GM23338 (cell line): Measurements from ENCODE around the gene EVC2. TPM values are rescaled to one million over a fixed set of nuclear protein-coding genes. Genes with fewer than 3 reads are reported as not detected.

ENCODE experiments used
- ATAC-seq: fragments of 200-7000 bp; cut with Tn5 transposase; 3 replicates; pipeline ENCODE4 v1.9.1; 2020
- DNase-seq: peaks from one replicate; pipeline ENCODE4 v3.0.0-alpha.2; 2015; ENCODE audit warnings: low spot score
- H2AFZ ChIP-seq: fragments of 200-600 bp; sonication (generic); 2 replicates; pipeline ENCODE4 v1.8.0; 2016; ENCODE audit warnings: antibody characterized with exemption, mild to moderate bottlenecking, moderate library complexity
- H3F3A ChIP-seq: fragments of 200-600 bp; sonication (generic); replicated peaks from 2 replicates; pipeline ENCODE4 v1.8.0; 2017; ENCODE audit warnings: antibody characterized with exemption, mixed run types, low read depth
- H3K27ac ChIP-seq: fragments of 200-600 bp; sonication (generic); 2 replicates; pipeline ENCODE4 v1.6.1; 2016; ENCODE audit warnings: low read depth
- H3K27me3 ChIP-seq: fragments of 200-600 bp; sonication (generic); 2 replicates; pipeline ENCODE4 v1.8.0; 2016; ENCODE audit warnings: mild to moderate bottlenecking, mixed run types, moderate library complexity; ENCODE audit not compliant: insufficient read depth
- H3K36me3 ChIP-seq: fragments of 200-600 bp; sonication (generic); 2 replicates; pipeline ENCODE4 v1.8.0; 2016; ENCODE audit warnings: mild to moderate bottlenecking; ENCODE audit not compliant: insufficient read depth
- H3K4me1 ChIP-seq: fragments of 200-600 bp; sonication (generic); 2 replicates; pipeline ENCODE4 v1.8.0; 2016; ENCODE audit warnings: mild to moderate bottlenecking, moderate library complexity; ENCODE audit not compliant: insufficient read depth
- H3K4me2 ChIP-seq: fragments of 200-600 bp; sonication (generic); 2 replicates; pipeline ENCODE4 v1.7.1; 2017; ENCODE audit warnings: mixed run types
- H3K4me3 ChIP-seq: fragments of 200-600 bp; sonication (generic); 2 replicates; pipeline ENCODE4 v1.6.1; 2016; ENCODE audit warnings: mixed run types
- H3K79me2 ChIP-seq: fragments of 200-600 bp; sonication (generic); replicated peaks from 2 replicates; pipeline ENCODE4 v1.8.0; 2017; ENCODE audit warnings: mild to moderate bottlenecking; ENCODE audit not compliant: insufficient read depth
- H3K9me2 ChIP-seq: fragments of 200-600 bp; sonication (generic); 2 replicates; pipeline ENCODE4 v1.8.0; 2017; ENCODE audit not compliant: insufficient read depth
- H4K20me1 ChIP-seq: fragments of 200-600 bp; sonication (generic); replicated peaks from 2 replicates; pipeline ENCODE4 v1.8.0; 2017; ENCODE audit warnings: mild to moderate bottlenecking; ENCODE audit not compliant: insufficient read depth
- H3K27ac Mint-ChIP-seq: 2 replicates; pipeline ENCODE4 v1.8.0; 2020; ENCODE audit warnings: inconsistent platforms, mild to moderate bottlenecking, moderate library complexity, mixed read lengths
- H3K27me3 Mint-ChIP-seq: 3 replicates; pipeline ENCODE4 v1.8.0; 2022; ENCODE audit warnings: low read depth, mild to moderate bottlenecking, moderate library complexity, mixed read lengths, inconsistent platforms; ENCODE audit not compliant: insufficient read depth, poor library complexity
- H3K36me3 Mint-ChIP-seq: 3 replicates; pipeline ENCODE4 v1.8.0; 2021; ENCODE audit warnings: low read depth, mild to moderate bottlenecking, inconsistent platforms, moderate library complexity, mixed read lengths
- H3K4me1 Mint-ChIP-seq: 3 replicates; pipeline ENCODE4 v1.8.0; 2020; ENCODE audit warnings: mild to moderate bottlenecking, inconsistent platforms, mixed read lengths
- H3K4me3 Mint-ChIP-seq: 3 replicates; pipeline ENCODE4 v1.8.0; 2021; ENCODE audit warnings: moderate library complexity, mild to moderate bottlenecking, inconsistent platforms, mixed read lengths
- H3K9me3 Mint-ChIP-seq: 3 replicates; pipeline ENCODE4 v1.8.0; 2020; ENCODE audit warnings: moderate library complexity, mild to moderate bottlenecking, inconsistent platforms, mixed read lengths
- CREB1 ChIP-seq: fragments of 250-450 bp; sonication (Bioruptor Pico); IDR thresholded peaks from 2 replicates; pipeline ENCODE4 v1.5.0; 2020; ENCODE audit warnings: low read depth, mild to moderate bottlenecking, moderate library complexity
- EZH2phosphoT487 ChIP-seq: fragments of 200-600 bp; sonication (generic); IDR thresholded peaks from one replicate; pipeline ENCODE4 v1.8.1; 2018; ENCODE audit warnings: antibody characterized with exemption; ENCODE audit not compliant: unreplicated experiment
- POLR2AphosphoS5 ChIP-seq: IDR thresholded peaks from 2 replicates; pipeline ENCODE4 v1.6.1; 2016; ENCODE audit warnings: antibody characterized with exemption, low read depth
- STAT1 ChIP-seq: IDR thresholded peaks from one replicate; pipeline ENCODE4 v1.6.1; 2016; ENCODE audit warnings: antibody characterized with exemption; ENCODE audit not compliant: unreplicated experiment
- ZNF331 ChIP-seq: fragments of 250-450 bp; sonication (Bioruptor Pico); IDR thresholded peaks from 2 replicates; pipeline ENCODE4 v1.5.0; 2020; ENCODE audit warnings: low read depth, mild to moderate bottlenecking, moderate library complexity
- ZNF462 ChIP-seq: fragments of 250-450 bp; sonication (Bioruptor Pico); IDR thresholded peaks from 2 replicates; pipeline ENCODE4 v1.5.0; 2020; ENCODE audit warnings: mild to moderate bottlenecking, moderate library complexity
- long read RNA-seq: library from polyadenylated mRNA; unstranded; transcript quantifications from one replicate; pipeline ENCODE4 v2.0.0, GENCODE V29; 2020; ENCODE audit not compliant: unreplicated experiment
- polyA plus RNA-seq: library from polyadenylated mRNA; unstranded; fragments of >200 nt; fragmentation: Nextera tagmentation; extraction: Ambion mirVana; gene quantifications from 2 replicates; pipeline ENCODE4 v1.2.1, GENCODE V29; 2016
- total RNA-seq: library from RNA; depleted of rRNA; stranded (reverse); fragments of >200 nt; shearing (Covaris generic); gene quantifications from 2 replicates; pipeline ENCODE4 v1.2.3, GENCODE V29; 2014; rRNA removed
- TF ChIP-seq, protein P1 (sequence below): IDR thresholded peaks from one replicate; pipeline ENCODE4 v1.6.1; 2018; ENCODE audit warnings: antibody characterized with exemption; ENCODE audit not compliant: unreplicated experiment

EVC2 gene
- total RNA-seq (6.8 and 11.5 TPM in 2 replicates), polyA plus RNA-seq (3.4 TPM in 2 replicates)
- long read RNA-seq, partial matches to known transcripts, result 0 of 1 reads
- long read RNA-seq, other reads (novel, unspliced or antisense), result 1 of 1 reads

DNA sequence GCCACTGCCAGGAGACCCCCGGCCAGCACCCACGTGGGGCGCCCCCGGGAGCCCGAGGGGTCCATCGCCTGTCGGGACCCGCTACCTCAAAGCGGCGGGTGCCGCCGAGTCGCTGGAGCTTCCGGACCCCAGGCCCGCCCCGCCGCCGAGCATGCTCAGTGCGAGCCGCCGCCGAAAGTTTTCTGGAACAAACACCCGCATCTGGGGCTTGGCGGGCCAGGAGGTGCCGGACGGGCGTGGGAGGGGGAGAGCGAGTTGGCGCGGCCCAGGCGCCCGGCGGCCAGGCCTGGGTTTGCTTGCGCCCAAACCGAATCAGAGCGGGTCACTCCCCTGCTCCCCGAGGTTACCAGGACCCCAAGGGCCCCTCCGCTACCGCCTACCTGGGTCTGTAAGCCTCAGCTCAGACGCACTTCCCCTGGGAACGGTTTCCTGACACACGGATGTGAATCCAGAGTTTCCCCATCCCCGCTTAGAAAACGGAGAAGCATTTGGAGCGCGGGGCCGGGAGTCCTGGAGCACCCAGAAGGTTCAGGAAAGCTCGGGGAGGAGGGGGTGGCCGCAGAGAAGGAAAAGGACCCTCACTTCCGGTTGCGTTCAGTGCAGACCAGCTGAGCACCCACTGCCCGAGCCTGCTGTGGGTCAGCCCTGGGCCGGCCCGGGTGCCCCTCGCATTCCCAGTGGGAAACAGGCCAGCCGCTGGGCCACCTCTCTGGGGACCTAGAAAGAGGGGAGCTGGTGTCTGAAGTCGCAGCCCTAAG, at the start of gene EVC2:
TSS of gene EVC2 (minus strand) at position 111 of the 758 bp plus-strand sequence. CDS start at position 65, 46 bp downstream.
- peak; percentile 79 for DNase-seq
- ATAC-seq, result peak; percentile 60
- peak within 1 kb of the TSS; percentile 88 for H3K4me2 ChIP-seq
- Mint-ChIP-seq H3K27ac (no peak within 1 kb of the TSS), H3K4me1 (peaks cover 25% of the 10 kb centered on the region), H3K4me3 (peak within 1 kb of the TSS; percentile 82), H3K36me3 (peaks cover 18% of the 10 kb centered on the region), H3K9me3 (peaks cover 16% of the 10 kb centered on the region), H3K27me3 (peaks cover 36% of the 10 kb centered on the region)
- H3K79me2 ChIP-seq, result no peaks in the 10 kb centered on the region; the same call in 1 of the 2 replicates
- 0 out of 2 replicates have a peak, but pooled peaks have one; percentile 26 for TF ChIP-seq POLR2AphosphoS5
- TF ChIP-seq, protein P1, sequence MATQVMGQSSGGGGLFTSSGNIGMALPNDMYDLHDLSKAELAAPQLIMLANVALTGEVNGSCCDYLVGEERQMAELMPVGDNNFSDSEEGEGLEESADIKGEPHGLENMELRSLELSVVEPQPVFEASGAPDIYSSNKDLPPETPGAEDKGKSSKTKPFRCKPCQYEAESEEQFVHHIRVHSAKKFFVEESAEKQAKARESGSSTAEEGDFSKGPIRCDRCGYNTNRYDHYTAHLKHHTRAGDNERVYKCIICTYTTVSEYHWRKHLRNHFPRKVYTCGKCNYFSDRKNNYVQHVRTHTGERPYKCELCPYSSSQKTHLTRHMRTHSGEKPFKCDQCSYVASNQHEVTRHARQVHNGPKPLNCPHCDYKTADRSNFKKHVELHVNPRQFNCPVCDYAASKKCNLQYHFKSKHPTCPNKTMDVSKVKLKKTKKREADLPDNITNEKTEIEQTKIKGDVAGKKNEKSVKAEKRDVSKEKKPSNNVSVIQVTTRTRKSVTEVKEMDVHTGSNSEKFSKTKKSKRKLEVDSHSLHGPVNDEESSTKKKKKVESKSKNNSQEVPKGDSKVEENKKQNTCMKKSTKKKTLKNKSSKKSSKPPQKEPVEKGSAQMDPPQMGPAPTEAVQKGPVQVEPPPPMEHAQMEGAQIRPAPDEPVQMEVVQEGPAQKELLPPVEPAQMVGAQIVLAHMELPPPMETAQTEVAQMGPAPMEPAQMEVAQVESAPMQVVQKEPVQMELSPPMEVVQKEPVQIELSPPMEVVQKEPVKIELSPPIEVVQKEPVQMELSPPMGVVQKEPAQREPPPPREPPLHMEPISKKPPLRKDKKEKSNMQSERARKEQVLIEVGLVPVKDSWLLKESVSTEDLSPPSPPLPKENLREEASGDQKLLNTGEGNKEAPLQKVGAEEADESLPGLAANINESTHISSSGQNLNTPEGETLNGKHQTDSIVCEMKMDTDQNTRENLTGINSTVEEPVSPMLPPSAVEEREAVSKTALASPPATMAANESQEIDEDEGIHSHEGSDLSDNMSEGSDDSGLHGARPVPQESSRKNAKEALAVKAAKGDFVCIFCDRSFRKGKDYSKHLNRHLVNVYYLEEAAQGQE, result no peak
- peak within 1 kb of the TSS; percentile 99 for H2AFZ ChIP-seq
- H3K9me2 ChIP-seq, result no peaks in the 10 kb centered on the region
- no peak within 1 kb of the TSS for H3K27ac ChIP-seq
- H3K4me1 ChIP-seq, result peaks cover 8% of the 10 kb centered on the region; the same call in 1 of the 2 replicates
- H3K4me3 ChIP-seq, result peak within 1 kb of the TSS; percentile 76
- no peaks in the 10 kb centered on the region; the same call in 1 of the 2 replicates for H4K20me1 ChIP-seq
- no peaks in the 10 kb centered on the region for H3F3A ChIP-seq
- peaks cover 30% of the 10 kb centered on the region for H3K27me3 ChIP-seq
- H3K36me3 ChIP-seq, result no peaks in the 10 kb centered on the region; the same call in 1 of the 2 replicates

GRCh38 chr4:5757954-5758353, 49.6 kb upstream of the EVC2 start:
- Histone ChIP-seq H3K4me2 (no peak overlapping the region), H3K9me2 (no peaks in the 10 kb centered on the region), H3K79me2 (no peaks in the 10 kb centered on the region), H3F3A (no peaks in the 10 kb centered on the region), H3K27me3 (no peaks in the 10 kb centered on the region), H2AFZ (no peak overlapping the region), H4K20me1 (no peaks in the 10 kb centered on the region), H3K27ac (no peak overlapping the region), H3K4me3 (no peak overlapping the region), H3K36me3 (no peaks in the 10 kb centered on the region), H3K4me1 (0 out of 2 replicates have a peak, but pooled peaks cover 3% of the 10 kb centered on the region)
- Mint-ChIP-seq H3K9me3 (no peaks in the 10 kb centered on the region), H3K36me3 (peaks cover 44% of the 10 kb centered on the region), H3K4me3 (no peak overlapping the region), H3K27ac (no peak overlapping the region), H3K4me1 (peaks cover 22% of the 10 kb centered on the region), H3K27me3 (peaks cover 4% of the 10 kb centered on the region)
- no peak for DNase-seq
- ATAC-seq, result no peak
- TF ChIP-seq EZH2phosphoT487 (no peak), ZNF462 (CRISPR knock-in tag) (no peak), CREB1 (CRISPR knock-in tag) (no peak), STAT1 (no peak), ZNF331 (CRISPR knock-in tag) (no peak)
